GM23248 (cell line): ENCODE measurements around the gene ARGFX.

Source experiments
- EZH2 ChIP-seq: fragments of 200-600 bp; sonication (generic); IDR thresholded peaks from 2 replicates; pipeline ENCODE4 v1.6.1; 2018; ENCODE audit warnings: antibody characterized with exemption, mild to moderate bottlenecking; ENCODE audit not compliant: insufficient read depth, poor library complexity, severe bottlenecking
- EZH2phosphoT487 ChIP-seq: fragments of 200-600 bp; sonication (generic); IDR thresholded peaks from 2 replicates; pipeline ENCODE4 v1.6.1; 2018; ENCODE audit warnings: antibody characterized with exemption, moderate library complexity, mild to moderate bottlenecking, low read depth; ENCODE audit not compliant: insufficient read depth

GRCh38 chr3:121595765-121596406 is 28.1 kb downstream of the ARGFX start:
- TF ChIP-seq EZH2phosphoT487, result no peak
- TF ChIP-seq EZH2, result no peak
